Fibroblast of lung (primary cell): ENCODE measurements around the gene PDCD4. TPM values are rescaled to one million over a fixed set of nuclear protein-coding genes. Genes with fewer than 3 reads are reported as not detected.

Experiments
- DNase-seq, 2 donors: peaks; one replicate each; pipeline versions ENCODE4 v3.0.0 to v3.0.0-alpha.2; 2010; ENCODE audit warnings: low read depth in 2 of 2
- H2AFZ ChIP-seq: 2 replicates; pipeline ENCODE4 v1.5.1; 2012; ENCODE audit warnings: low read length, control low read depth, inconsistent platforms
- H3K27ac ChIP-seq: 2 replicates; pipeline ENCODE4 v1.5.1; 2011; ENCODE audit warnings: low read length, control low read depth; ENCODE audit not compliant: insufficient read depth
- H3K27me3 ChIP-seq: 2 replicates; pipeline ENCODE4 v1.5.1; 2011; ENCODE audit warnings: mild to moderate bottlenecking, low read length; ENCODE audit not compliant: control insufficient read depth, insufficient read depth
- H3K36me3 ChIP-seq: 2 replicates; pipeline ENCODE4 v1.5.1; 2011; ENCODE audit warnings: low read length; ENCODE audit not compliant: control insufficient read depth, insufficient read depth
- H3K4me1 ChIP-seq: 2 replicates; pipeline ENCODE4 v1.5.1; 2011; ENCODE audit warnings: low read length; ENCODE audit not compliant: control insufficient read depth, insufficient read depth; ENCODE audit errors: extremely low read depth
- H3K4me2 ChIP-seq: 2 replicates; pipeline ENCODE4 v1.5.1; 2011; ENCODE audit warnings: low read length, control low read depth; ENCODE audit not compliant: insufficient read depth; ENCODE audit errors: extremely low read depth
- H3K4me3 ChIP-seq, 4 experiments: fragments of 200-600 bp in 1 of 4; sonication (generic) in 1 of 4; replicated peaks in 1 of 4; 2 replicates each; pipeline ENCODE4 v1.5.1; 2011 to 2016; ENCODE audit warnings: low read length in 4 of 4, low read depth in 3 of 4, mild to moderate bottlenecking in 3 of 4, control low read depth in 2 of 4, inconsistent platforms in 1 of 4, mixed read lengths in 1 of 4; ENCODE audit not compliant: insufficient read depth in 1 of 4; ENCODE audit errors: control extremely low read depth in 1 of 4
- H3K79me2 ChIP-seq: 2 replicates; pipeline ENCODE4 v1.5.1; 2012; ENCODE audit warnings: mild to moderate bottlenecking, low read length, inconsistent platforms; ENCODE audit not compliant: control insufficient read depth, insufficient read depth
- H3K9ac ChIP-seq: 2 replicates; pipeline ENCODE4 v1.5.1; 2011; ENCODE audit warnings: mild to moderate bottlenecking, low read length, control low read depth; ENCODE audit not compliant: insufficient read depth
- H3K9me3 ChIP-seq: 2 replicates; pipeline ENCODE4 v1.5.1; 2012; ENCODE audit warnings: low read depth, low read length; ENCODE audit not compliant: control insufficient read depth, insufficient read depth
- H4K20me1 ChIP-seq: 2 replicates; pipeline ENCODE4 v1.5.1; 2011; ENCODE audit warnings: low read length; ENCODE audit not compliant: control insufficient read depth, insufficient read depth; ENCODE audit errors: extremely low read depth
- EZH2 ChIP-seq: IDR thresholded peaks from 2 replicates; pipeline ENCODE4 v1.5.1; 2012; ENCODE audit warnings: low read length, control low read depth, mild to moderate bottlenecking; ENCODE audit errors: missing control alignments
- polyA plus RNA-seq, 2 donors: library from polyadenylated mRNA; depleted of rRNA in 1 of 2; stranded (reverse) in 1 of 2; unstranded in 1 of 2; fragments of >200 nt; gene quantifications; 2 replicates each; pipeline ENCODE4 v1.2.1, GENCODE V29; 2011 to 2012; ENCODE audit warnings: missing spikeins in 1 of 2
- total RNA-seq: library from RNA; depleted of rRNA; stranded (reverse); fragments of >200 nt; gene quantifications from 2 replicates; pipeline ENCODE4 v1.2.1, GENCODE V29; 2014
- TF ChIP-seq, protein P1 (sequence below), 2 donors: IDR thresholded peaks in 1 of 2; conservative IDR thresholded peaks in 1 of 2; 1 replicate in 1 of 2; 2 replicates in 1 of 2; pipeline ENCODE4 v1.5.1; 2011 to 2012; ENCODE audit warnings: low read length in 2 of 2, control low read depth in 1 of 2, inconsistent platforms in 1 of 2, low read depth in 1 of 2, mild to moderate bottlenecking in 1 of 2

Gene PDCD4
- total and polyA plus RNA-seq, 2 donors (not counting 1 experiment from before 2014, with no cell fraction given) = 54.6 to 83.7 TPM

DNA sequence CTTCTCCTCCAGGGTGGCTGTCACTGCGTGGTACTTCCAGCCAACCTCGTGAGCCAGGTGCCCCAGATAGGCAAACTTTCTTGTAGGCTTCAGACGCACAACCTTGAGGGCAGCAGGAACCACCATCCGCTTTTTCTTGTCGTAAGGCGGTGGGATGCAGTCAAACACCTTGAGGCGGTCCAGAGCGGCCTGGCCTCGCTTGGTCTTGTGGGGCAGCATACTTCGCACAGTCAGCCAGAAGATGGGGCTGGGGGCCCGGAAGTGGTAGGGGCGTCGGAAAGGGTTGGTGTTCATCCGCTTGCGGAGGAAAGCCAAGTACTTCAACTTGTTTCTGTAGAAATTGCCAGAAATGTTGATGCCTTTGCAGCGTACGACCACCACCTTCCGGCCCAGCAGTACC lies 65.0 kb downstream of the PDCD4 start:
- Histone ChIP-seq H3K9me3 (no peaks in the 10 kb centered on the region), H3K27me3 (no peaks in the 10 kb centered on the region), H3K4me1 (no peaks in the 10 kb centered on the region), H3K36me3 (no peaks in the 10 kb centered on the region), H3K4me2 (no peak overlapping the region), H4K20me1 (peaks cover 4% of the 10 kb centered on the region), H3K9ac (no peak overlapping the region), H3K4me3 (no peak overlapping the region), H3K79me2 (peaks cover 73% of the 10 kb centered on the region), H3K27ac (no peak overlapping the region), H2AFZ (no peak overlapping the region)
- no peak for TF ChIP-seq EZH2
- TF ChIP-seq, protein P1, sequence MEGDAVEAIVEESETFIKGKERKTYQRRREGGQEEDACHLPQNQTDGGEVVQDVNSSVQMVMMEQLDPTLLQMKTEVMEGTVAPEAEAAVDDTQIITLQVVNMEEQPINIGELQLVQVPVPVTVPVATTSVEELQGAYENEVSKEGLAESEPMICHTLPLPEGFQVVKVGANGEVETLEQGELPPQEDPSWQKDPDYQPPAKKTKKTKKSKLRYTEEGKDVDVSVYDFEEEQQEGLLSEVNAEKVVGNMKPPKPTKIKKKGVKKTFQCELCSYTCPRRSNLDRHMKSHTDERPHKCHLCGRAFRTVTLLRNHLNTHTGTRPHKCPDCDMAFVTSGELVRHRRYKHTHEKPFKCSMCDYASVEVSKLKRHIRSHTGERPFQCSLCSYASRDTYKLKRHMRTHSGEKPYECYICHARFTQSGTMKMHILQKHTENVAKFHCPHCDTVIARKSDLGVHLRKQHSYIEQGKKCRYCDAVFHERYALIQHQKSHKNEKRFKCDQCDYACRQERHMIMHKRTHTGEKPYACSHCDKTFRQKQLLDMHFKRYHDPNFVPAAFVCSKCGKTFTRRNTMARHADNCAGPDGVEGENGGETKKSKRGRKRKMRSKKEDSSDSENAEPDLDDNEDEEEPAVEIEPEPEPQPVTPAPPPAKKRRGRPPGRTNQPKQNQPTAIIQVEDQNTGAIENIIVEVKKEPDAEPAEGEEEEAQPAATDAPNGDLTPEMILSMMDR (conservative IDR thresholded peaks at IDR 0.05 in 1 of 2, IDR thresholded peaks at IDR 0.05 in 1 of 2; ENCODE audit: low read depth in 1 of 2, low read length in 2 of 2) = no peak
- no peak for DNase-seq

DNA sequence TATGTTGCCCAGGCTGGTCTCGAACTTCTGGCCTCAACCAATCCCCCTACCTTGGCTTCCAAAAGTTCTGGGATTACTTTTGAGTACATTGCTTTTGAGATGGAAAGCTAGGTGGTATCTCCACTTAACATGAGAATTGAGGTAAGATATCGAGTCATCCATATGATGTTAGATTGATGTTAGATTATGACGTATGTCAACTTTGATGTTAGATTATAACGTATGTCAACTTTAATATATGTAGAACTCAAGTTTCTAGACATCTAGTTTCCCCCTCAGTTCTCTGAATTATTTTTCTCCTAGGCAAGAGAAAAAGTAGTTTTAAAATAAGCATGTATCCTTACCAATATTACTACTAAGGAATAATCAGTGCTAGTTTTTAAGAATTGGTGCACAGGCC lies 67.7 kb downstream of the PDCD4 start:
- H3K79me2 ChIP-seq = peaks cover 75% of the 10 kb centered on the region
- no peak overlapping the region for H2AFZ ChIP-seq
- H3K27me3 ChIP-seq = no peaks in the 10 kb centered on the region
- H3K27ac ChIP-seq = no peak overlapping the region
- H3K4me2 ChIP-seq = no peak overlapping the region
- no peaks in the 10 kb centered on the region for H3K36me3 ChIP-seq
- no peak overlapping the region for H3K9ac ChIP-seq
- no peaks in the 10 kb centered on the region for H4K20me1 ChIP-seq
- no peaks in the 10 kb centered on the region for H3K4me1 ChIP-seq
- TF ChIP-seq, protein P1 (conservative IDR thresholded peaks at IDR 0.05 in 1 of 2, IDR thresholded peaks at IDR 0.05 in 1 of 2; ENCODE audit: low read depth in 1 of 2, low read length in 2 of 2) = no peak
- no peak for TF ChIP-seq EZH2
- no peaks in the 10 kb centered on the region for H3K9me3 ChIP-seq
- H3K4me3 ChIP-seq = no peak overlapping the region
- DNase-seq = no peak

DNA sequence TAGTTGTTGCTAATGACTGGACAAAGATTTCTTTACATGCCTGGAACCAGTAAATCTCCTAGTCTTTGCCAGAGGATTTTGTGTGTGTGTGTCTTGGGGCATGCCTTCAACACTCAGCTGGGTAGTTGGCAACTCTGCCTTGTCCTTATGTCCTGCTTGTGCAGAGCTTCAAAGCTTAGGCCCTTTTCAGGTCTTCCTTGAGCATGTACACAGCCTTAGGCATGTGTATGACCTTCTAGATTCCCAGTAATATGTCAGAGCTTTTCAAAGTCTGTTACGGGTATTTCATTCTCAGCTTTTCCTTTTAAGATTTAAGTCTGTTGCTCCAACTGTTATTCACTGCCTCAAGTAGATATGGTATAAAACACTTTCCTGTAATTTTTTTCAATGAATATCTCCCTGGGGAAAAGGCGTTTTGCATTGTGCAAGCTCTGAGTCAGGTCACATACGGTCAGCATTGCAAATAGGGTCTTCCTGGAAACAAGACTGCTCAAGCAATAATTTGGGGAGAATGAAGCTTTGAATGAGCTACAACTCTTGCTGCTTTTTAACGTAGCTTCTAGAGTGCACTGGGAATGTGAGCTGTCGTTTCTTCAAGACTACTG lies 73.2 kb downstream of the PDCD4 start:
- Histone ChIP-seq H2AFZ (no peak overlapping the region), H3K27me3 (no peaks in the 10 kb centered on the region), H3K9me3 (no peaks in the 10 kb centered on the region), H3K4me3 (no peak overlapping the region), H3K4me1 (peaks cover 2% of the 10 kb centered on the region), H3K9ac (no peak overlapping the region), H4K20me1 (no peaks in the 10 kb centered on the region), H3K4me2 (no peak overlapping the region), H3K27ac (no peak overlapping the region), H3K79me2 (peaks cover 59% of the 10 kb centered on the region), H3K36me3 (peaks cover 3% of the 10 kb centered on the region)
- no peak for TF ChIP-seq EZH2
- TF ChIP-seq, protein P1 (conservative IDR thresholded peaks at IDR 0.05 in 1 of 2, IDR thresholded peaks at IDR 0.05 in 1 of 2; ENCODE audit: low read depth in 1 of 2, low read length in 2 of 2) = no peak
- peak in 1 of 2 donors; percentile 68 for DNase-seq
